ENCODE results near the gene EGLN3. TPM values are rescaled to one million over a fixed set of nuclear protein-coding genes. Genes with fewer than 3 reads are reported as not detected.

Gene EGLN3
- total RNA-seq, 4 donors from 2014 or later = 10.7 to 125 (median 45.2) TPM

- H3K27ac ChIP-seq = peak overlapping the region; percentile 78 to 93 (median 86)
These were observed 1.4 kb downstream of the EGLN3 start for GRCh38 chr14:33949411-33949893.

GRCh38 chr14:33948869-33949408 is 1.9 kb downstream of the EGLN3 start:
- Histone ChIP-seq H3K4me3 (peak overlapping the region in 3 of 4 donors; percentile 57 to 68 (median 60)), H3K4me1 (peaks cover 4 to 56% (median 14%) of the 10 kb centered on the region in 4 donors)
- intact Hi-C loops (cut with DNase I; ENCODE audit: low total_unique reads) = no loop called here

More at GRCh38 chr14:33949411-33949893, 1.4 kb downstream of the EGLN3 start:
- TF ChIP-seq CTCF (IDR thresholded peaks at IDR 0.05) = no peak
- TF ChIP-seq EP300 (IDR thresholded peaks at IDR 0.05; ENCODE audit: low read depth) = no peak
- peak; percentile 31 for TF ChIP-seq POLR2A (IDR thresholded peaks at IDR 0.05)
- peak in 2 of 3 donors; percentile 31 to 49 for TF ChIP-seq POLR2AphosphoS5 (IDR thresholded peaks at IDR 0.05)
- 20 to 36% methylated on average over 9 of the region's 9 CpGs for WGBS, 2 donors (ENCODE audit: low coverage in 1 of 2)
- H3K27me3 ChIP-seq = no peaks in the 10 kb centered on the region
- no peaks in the 10 kb centered on the region for H3K36me3 ChIP-seq
- H3K4me1 ChIP-seq = peaks cover 4 to 51% (median 13%) of the 10 kb centered on the region in 4 donors
- DNase-seq = no peak
- peak overlapping the region; percentile 47 to 68 (median 58) for H3K4me3 ChIP-seq
- H3K9me3 ChIP-seq = no peaks in the 10 kb centered on the region
- intact Hi-C loops (cut with DNase I; ENCODE audit: low total_unique reads) (no loop called here), in situ Hi-C loops (cut with MboI; ENCODE audit: low pct_ligation_motif_present in 1 of 4, low pct_unique_long_range_greater_than_20kb in 1 of 4, low sequenced_read_pairs in 3 of 4) (no loop called here)

GRCh38 chr14:33948145-33948868 is 2.6 kb downstream of the EGLN3 start:
- intact Hi-C loops (cut with DNase I; ENCODE audit: low total_unique reads) = no loop called here
- peaks cover 4 to 62% (median 21%) of the 10 kb centered on the region in 4 donors for H3K4me1 ChIP-seq
- 40 to 43% methylated on average over 3 of the region's 3 CpGs for WGBS, 2 donors (ENCODE audit: low coverage in 1 of 2)

More at GRCh38 chr14:33948869-33949408, 1.9 kb downstream of the EGLN3 start:
- Histone ChIP-seq H3K9me3 (no peaks in the 10 kb centered on the region), H3K36me3 (no peaks in the 10 kb centered on the region), H3K27me3 (no peaks in the 10 kb centered on the region), H3K27ac (peak overlapping the region; percentile 78 to 93 (median 86))
- in situ Hi-C loops (cut with MboI; ENCODE audit: low pct_ligation_motif_present in 1 of 4, low pct_unique_long_range_greater_than_20kb in 1 of 4, low sequenced_read_pairs in 3 of 4) = no loop called here
- DNase-seq = no peak
- no peak for TF ChIP-seq POLR2AphosphoS5 (IDR thresholded peaks at IDR 0.05)
- 43 to 47% methylated on average over 7 to 9 of the region's 9 CpGs for WGBS, 2 donors (ENCODE audit: low coverage in 1 of 2)

GRCh38 chr14:33946679-33947476 is 4.0 kb downstream of the EGLN3 start:
- in situ Hi-C loops (cut with MboI; ENCODE audit: low pct_ligation_motif_present in 1 of 4, low pct_unique_long_range_greater_than_20kb in 1 of 4, low sequenced_read_pairs in 3 of 4) = no loop called here
- intact Hi-C loops (cut with DNase I; ENCODE audit: low total_unique reads) = no loop called here
- DNase-seq = no peak
- no peaks in the 10 kb centered on the region for H3K27me3 ChIP-seq
- peak overlapping the region; percentile 1 to 40 (median 24) for H3K27ac ChIP-seq
- no peaks in the 10 kb centered on the region for H3K36me3 ChIP-seq
- H3K9me3 ChIP-seq = no peaks in the 10 kb centered on the region
- peaks cover 4 to 76% (median 27%) of the 10 kb centered on the region in 4 donors for H3K4me1 ChIP-seq
- WGBS, 2 donors (ENCODE audit: low coverage in 1 of 2) = 34 to 40% methylated on average over 5 of the region's 5 CpGs
- no peak for TF ChIP-seq EP300 (IDR thresholded peaks at IDR 0.05; ENCODE audit: low read depth)
- no peak for TF ChIP-seq POLR2A (IDR thresholded peaks at IDR 0.05)
- no peak for TF ChIP-seq CTCF (IDR thresholded peaks at IDR 0.05)
- no peak for TF ChIP-seq POLR2AphosphoS5 (IDR thresholded peaks at IDR 0.05)
- H3K4me3 ChIP-seq = peak overlapping the region in 1 of 4 donors; percentile 15

More at GRCh38 chr14:33948145-33948868, 2.6 kb downstream of the EGLN3 start:
- peak overlapping the region in 3 of 4 donors; percentile 57 to 68 (median 60) for H3K4me3 ChIP-seq
- no peaks in the 10 kb centered on the region for H3K27me3 ChIP-seq
- H3K27ac ChIP-seq = peak overlapping the region; percentile 78 to 93 (median 86)
- H3K36me3 ChIP-seq = no peaks in the 10 kb centered on the region
- TF ChIP-seq POLR2A (IDR thresholded peaks at IDR 0.05) = no peak
- TF ChIP-seq POLR2AphosphoS5 (IDR thresholded peaks at IDR 0.05) = no peak
- H3K9me3 ChIP-seq = no peaks in the 10 kb centered on the region
- DNase-seq = no peak
- in situ Hi-C loops (cut with MboI; ENCODE audit: low pct_ligation_motif_present in 1 of 4, low pct_unique_long_range_greater_than_20kb in 1 of 4, low sequenced_read_pairs in 3 of 4) = no loop called here

Measured in transverse colon (tissue), 4 donors.